GM21390 (cell line): ENCODE data around the gene ZNF773.

Experiments used
- ATAC-seq: cut with Tn5 transposase; IDR thresholded peaks from one replicate; pipeline ENCODE4 v1.9.1; 2021; ENCODE audit not compliant: unreplicated experiment

ZNF773 gene

DNA sequence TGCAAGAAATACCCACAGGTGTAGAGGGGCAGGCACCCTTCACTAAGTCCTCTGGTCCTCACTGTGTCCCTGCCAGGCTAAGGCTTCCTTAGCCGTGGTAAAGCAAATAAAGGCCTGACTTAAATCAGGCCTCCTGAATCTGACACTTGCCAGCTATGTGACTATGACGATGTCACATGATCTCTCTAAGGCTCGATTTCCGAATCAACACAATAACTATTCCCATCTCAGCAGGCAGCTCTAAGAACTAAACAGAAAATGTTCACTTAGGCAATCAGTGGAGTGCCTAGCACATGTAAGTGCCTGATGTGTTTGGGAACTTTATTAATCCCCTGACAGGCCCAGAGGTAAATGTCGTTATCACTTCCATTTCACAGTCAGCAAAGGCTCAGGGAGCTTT is 57.9 kb downstream of the ZNF773 start:
- ATAC-seq: no peak
